H1 (cell line): ENCODE data around the gene CENPP. TPM values are rescaled to one million over a fixed set of nuclear protein-coding genes. Genes with fewer than 3 reads are reported as not detected.

ENCODE experiments used
- CHD7 ChIP-seq: fragments of 300-600 bp; sonication (generic); IDR thresholded peaks from 2 replicates; pipeline ENCODE4 v1.7.1; 2012; ENCODE audit warnings: low read length, moderate library complexity, mild to moderate bottlenecking, inconsistent platforms; ENCODE audit not compliant: insufficient replicate concordance
- CREB1 ChIP-seq: IDR thresholded peaks from 2 replicates; pipeline ENCODE4 v1.6.1; 2012; ENCODE audit warnings: inconsistent platforms
- GABPA ChIP-seq: IDR thresholded peaks from 2 replicates; pipeline ENCODE4 v1.6.1; 2011; ENCODE audit warnings: mild to moderate bottlenecking, low read length, moderate library complexity, borderline replicate concordance; ENCODE audit not compliant: insufficient read depth
- MAX ChIP-seq: IDR thresholded peaks from 2 replicates; pipeline ENCODE4 v1.6.1; 2012; ENCODE audit warnings: inconsistent platforms
- PHF8 ChIP-seq: fragments of 200-600 bp; sonication (generic); conservative IDR thresholded peaks from 2 replicates; pipeline ENCODE4 v1.7.1; 2012; ENCODE audit warnings: low read depth, mild to moderate bottlenecking, inconsistent platforms, low read length, moderate library complexity
- RNF2 ChIP-seq: fragments of 200-900, 300-1000 bp; sonication (generic); IDR thresholded peaks from 2 replicates; pipeline ENCODE4 v1.7.1; 2016; ENCODE audit warnings: borderline replicate concordance, low read depth, mild to moderate bottlenecking, antibody characterized with exemption, low read length; ENCODE audit not compliant: poor library complexity, severe bottlenecking; ENCODE audit errors: missing control alignments
- TBP ChIP-seq: IDR thresholded peaks from 2 replicates; pipeline ENCODE4 v1.6.1; 2011; ENCODE audit warnings: low read depth, low read length, improper control_type of control experiment
- TCF12 ChIP-seq: IDR thresholded peaks from 2 replicates; pipeline ENCODE4 v1.6.1; 2011; ENCODE audit warnings: low read depth, mild to moderate bottlenecking, low read length
- polyA plus RNA-seq, 7 experiments: library from polyadenylated mRNA; depleted of rRNA in 3 of 7; stranded (reverse) in 5 of 7; unstranded in 2 of 7; fragments of >200 nt in 5 of 7; fragments of 200-250 nt in 2 of 7; gene quantifications; 1 replicate in 5 of 7; 2 replicates in 1 of 7; 4 replicates in 1 of 7; pipeline versions ENCODE4 v1.2.1 to v1.2.3, GENCODE V29; 2011 to 2013; ENCODE audit warnings: missing spikeins in 2 of 7, mixed read lengths in 2 of 7
- total RNA-seq: library from RNA; stranded (reverse); fragmentation: NEBNext Ultra II Directional; extraction: Animal tissue kit (Norgen Biotek cat#: 25700); gene quantifications from 2 replicates; pipeline ENCODE4 v1.2.1, GENCODE V29; 2021

CENPP gene
- total and polyA plus RNA-seq, 2 of the 8 experiments (the other 6 are each of a cell fraction or from before 2014, with no cell fraction given): 2.7 to 10.8 TPM

- TF ChIP-seq CHD7: no peak
- TF ChIP-seq PHF8: no peak
- TF ChIP-seq CREB1: no peak
- TF ChIP-seq TCF12: no peak
- no peak for TF ChIP-seq MAX
- TF ChIP-seq TBP: no peak
- no peak for TF ChIP-seq GABPA
- TF ChIP-seq RNF2: no peak
- TF ChIP-seq, all 59 proteins: peak for 0
Measured at GRCh38 chr9:92425474-92425873, 99.7 kb downstream of the CENPP start (continued).
